Stomach (tissue), 4 donors: ENCODE data around the gene SMIM21.

Experiments used
- CTCF ChIP-seq, 7 experiments: fragments of 450-650 bp in 4 of 7; fragments of 200-600 bp in 3 of 7; sonication (generic) in 3 of 7; IDR thresholded peaks; one replicate each; pipeline ENCODE4 v1.5.1; 2016 to 2019; ENCODE audit warnings: antibody characterized with exemption in 7 of 7, control low read depth in 2 of 7, mild to moderate bottlenecking in 1 of 7
- POLR2A ChIP-seq, 4 donors: fragments of 450-650 bp; IDR thresholded peaks; one replicate each; pipeline ENCODE4 v1.6.1; 2016; ENCODE audit warnings: antibody characterized with exemption in 4 of 4, control low read depth in 2 of 4, mild to moderate bottlenecking in 1 of 4, moderate library complexity in 1 of 4
- POLR2AphosphoS5 ChIP-seq, 3 donors: sonication (generic); formaldehyde crosslinking; IDR thresholded peaks; one replicate each; pipeline ENCODE4 v1.6.1; 2016; ENCODE audit warnings: antibody characterized with exemption in 3 of 3

GRCh38 chr18:75365254-75365629, 62.3 kb downstream of the SMIM21 start:
- TF ChIP-seq POLR2AphosphoS5 (IDR thresholded peaks at IDR 0.05) (no peak), CTCF (IDR thresholded peaks at IDR 0.05) (no peak), POLR2A (IDR thresholded peaks at IDR 0.05) (no peak)
